GM19023 (cell line): ENCODE data around the gene CLN6.
A peak's percentile ranks its signal among the peaks of the same experiment; 100 is the strongest.
"Not testable (repeated sequence)": the region's sequence is repeated elsewhere in the genome, so short reads cannot be mapped to it uniquely, and the experiment has no call there.

Experiments used
- ATAC-seq: cut with Tn5 transposase; IDR thresholded peaks from one replicate; pipeline ENCODE4 v1.9.1; 2021; ENCODE audit warnings: mild to moderate bottlenecking, moderate library complexity; ENCODE audit not compliant: unreplicated experiment

The CLN6 gene

GRCh38 chr15:68224108-68224507 lies 5.4 kb downstream of the CLN6 start:
- ATAC-seq, result no peak

DNA sequence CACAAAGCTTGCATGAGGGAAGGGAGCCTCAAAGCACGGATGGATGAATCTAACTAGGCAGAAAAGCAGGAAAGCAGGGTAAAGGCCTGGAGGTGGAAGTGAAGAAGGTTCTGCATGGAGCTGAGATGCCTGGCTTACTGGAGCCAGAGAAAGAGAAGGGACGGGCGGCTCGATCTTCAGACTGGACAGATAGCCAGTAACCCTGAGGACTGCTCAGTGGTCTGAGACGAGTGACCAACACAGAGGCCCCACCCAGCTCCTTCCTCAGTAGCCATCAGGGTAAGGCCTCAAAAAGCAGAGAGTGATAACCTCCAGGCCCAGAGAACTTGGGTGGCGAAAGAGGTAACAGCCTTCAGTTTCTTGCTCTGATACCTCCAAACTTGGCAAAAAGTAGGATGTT lies 6.4 kb downstream of the CLN6 start:
- no peak for ATAC-seq

- not testable (repeated sequence) for ATAC-seq
Observed at GRCh38 chr15:68222432-68222743, 7.1 kb downstream of the CLN6 start.

GRCh38 chr15:68221530-68222431 lies 7.7 kb downstream of the CLN6 start:
- not testable (repeated sequence) for ATAC-seq

GRCh38 chr15:68220967-68221366 lies 8.6 kb downstream of the CLN6 start:
- no peak for ATAC-seq

GRCh38 chr15:68220489-68220888 lies 9.0 kb downstream of the CLN6 start:
- no peak for ATAC-seq

- no peak for ATAC-seq
Observed at GRCh38 chr15:68218847-68219798, 10.4 kb downstream of the CLN6 start.

DNA sequence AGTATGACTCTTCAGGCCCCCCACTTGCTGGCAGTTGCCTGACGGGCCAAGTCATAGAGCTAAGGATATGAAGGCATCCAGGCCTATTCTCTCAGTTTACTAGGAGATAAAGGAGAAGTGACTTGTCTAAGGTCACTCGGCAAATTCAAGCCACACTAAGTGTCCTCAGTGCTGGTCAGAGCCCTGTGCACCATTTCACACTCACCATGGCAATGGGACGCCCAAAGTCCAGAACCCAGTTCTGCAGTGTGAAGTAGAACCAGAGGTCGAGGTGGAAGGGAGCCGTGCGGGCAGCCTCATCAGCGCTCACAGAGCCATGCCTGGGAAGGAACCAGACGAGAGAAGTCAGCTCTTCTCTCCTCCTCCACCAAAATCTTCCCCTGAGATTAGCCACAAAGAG lies 11.2 kb downstream of the CLN6 start:
- no peak for ATAC-seq

DNA sequence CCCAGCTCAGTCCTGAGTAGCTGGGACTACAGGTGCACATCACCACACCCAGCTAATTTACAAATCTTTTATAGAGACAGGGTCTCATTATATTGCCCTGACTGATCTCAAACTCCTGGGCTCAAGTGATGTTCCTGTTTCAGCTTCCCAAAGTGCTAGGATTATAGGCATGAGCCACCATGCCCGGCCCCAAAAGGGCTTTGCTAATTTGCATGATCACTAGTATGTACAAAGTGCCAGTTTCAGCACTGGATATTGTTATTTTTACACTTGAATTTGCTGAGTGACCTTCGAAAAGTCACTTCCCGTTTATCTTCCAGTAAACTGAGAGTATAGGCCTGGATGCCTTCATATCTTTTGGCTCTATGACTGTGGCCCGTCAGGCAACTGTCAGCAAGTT lies 12.2 kb downstream of the CLN6 start:
- ATAC-seq, result no peak

- ATAC-seq, result no peak
Observed at GRCh38 chr15:68214838-68215254, 14.7 kb downstream of the CLN6 start.

- ATAC-seq, result no peak
Observed at GRCh38 chr15:68213991-68214837, 15.3 kb downstream of the CLN6 start.

DNA sequence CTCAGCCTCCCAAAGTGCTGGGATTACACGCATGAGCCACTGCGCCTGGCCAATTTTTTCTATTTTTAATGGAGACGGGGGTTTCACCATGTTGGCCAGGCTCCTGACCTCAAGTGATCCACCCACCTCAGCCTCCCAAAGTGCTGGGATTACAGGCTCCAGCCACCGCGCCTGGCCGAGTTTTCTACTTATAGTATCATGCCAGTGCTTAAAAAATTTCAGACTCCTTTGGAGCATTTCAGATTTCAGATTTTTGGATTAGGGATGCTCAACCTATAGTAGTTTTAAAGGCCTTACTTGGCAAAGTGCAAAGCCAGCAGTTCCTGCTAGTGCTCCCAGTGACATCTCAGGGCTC lies 16.1 kb downstream of the CLN6 start:
- not testable (repeated sequence) for ATAC-seq

DNA sequence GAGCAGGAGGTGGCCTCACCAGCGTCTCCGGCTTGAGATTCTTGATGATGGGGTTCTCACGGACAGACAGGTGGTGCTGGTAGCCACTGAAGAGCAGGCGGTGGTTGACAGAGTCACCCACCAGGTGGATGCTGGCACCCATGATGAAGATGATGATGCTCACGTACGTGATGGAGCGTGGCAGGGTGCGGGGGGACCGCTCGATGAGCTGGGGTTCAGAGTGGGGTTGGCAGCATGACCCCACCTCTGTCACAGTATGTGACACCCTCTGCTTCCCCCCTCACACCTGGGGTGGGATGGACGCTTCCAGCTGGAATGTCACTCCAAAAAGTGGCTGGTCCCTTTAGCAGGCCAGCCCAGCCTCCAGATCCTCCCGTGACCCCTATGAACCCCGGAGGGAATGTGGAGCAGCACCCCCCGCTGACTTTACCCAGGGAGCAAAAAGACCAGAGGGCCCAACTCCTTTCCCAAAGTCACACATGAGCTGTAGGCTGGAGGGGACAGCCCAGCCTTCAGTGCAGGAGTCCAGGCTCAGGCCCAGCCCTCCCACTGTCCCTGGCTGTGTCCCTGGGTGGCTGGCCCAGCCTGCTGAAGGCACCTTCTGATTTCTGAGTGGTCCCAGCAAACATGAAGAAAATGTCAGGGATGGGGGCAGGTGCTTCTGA lies 17.7 kb downstream of the CLN6 start:
- ATAC-seq, result no peak

GRCh38 chr15:68210821-68211655 lies 18.5 kb downstream of the CLN6 start:
- no peak for ATAC-seq

- no peak for ATAC-seq
Observed at GRCh38 chr15:68210409-68210756, 19.1 kb downstream of the CLN6 start.

DNA sequence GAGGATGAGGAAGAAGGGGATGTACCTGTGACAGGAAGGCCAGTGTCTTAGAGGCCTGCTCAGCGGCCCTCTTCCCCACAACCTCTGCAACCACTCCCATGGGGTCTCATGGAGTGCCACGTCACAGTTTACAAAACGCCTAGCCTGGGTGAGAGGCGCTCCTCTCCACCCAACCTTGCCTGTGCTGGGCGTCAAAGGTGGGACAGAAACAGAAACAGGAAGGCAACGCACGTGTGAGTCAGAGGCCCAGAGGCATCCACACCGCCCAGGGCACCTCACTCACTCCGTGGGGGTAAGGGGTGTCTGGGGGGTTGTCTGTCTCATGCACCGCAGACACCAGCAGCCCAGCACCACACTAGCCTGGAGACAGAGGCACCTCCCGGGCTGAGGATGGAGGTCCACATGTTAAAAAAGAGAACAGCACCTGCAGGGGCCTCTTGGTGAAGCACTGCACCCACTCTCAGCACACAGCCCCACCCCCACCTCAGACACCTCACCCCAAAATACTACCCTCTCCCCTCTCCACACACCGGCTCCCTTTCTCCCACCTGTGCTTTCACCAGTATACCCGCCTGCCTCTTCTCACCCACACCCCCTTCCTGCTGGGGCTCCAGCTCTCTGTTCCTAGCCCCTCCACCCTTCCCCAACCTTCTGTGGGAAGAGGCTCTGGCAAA lies 19.7 kb downstream of the CLN6 start:
- peak; percentile 43 for ATAC-seq

- no peak for ATAC-seq
Observed at GRCh38 chr15:68209272-68209671, 20.3 kb downstream of the CLN6 start.

- ATAC-seq, result no peak
Observed at GRCh38 chr15:68208636-68209240, 20.8 kb downstream of the CLN6 start.

DNA sequence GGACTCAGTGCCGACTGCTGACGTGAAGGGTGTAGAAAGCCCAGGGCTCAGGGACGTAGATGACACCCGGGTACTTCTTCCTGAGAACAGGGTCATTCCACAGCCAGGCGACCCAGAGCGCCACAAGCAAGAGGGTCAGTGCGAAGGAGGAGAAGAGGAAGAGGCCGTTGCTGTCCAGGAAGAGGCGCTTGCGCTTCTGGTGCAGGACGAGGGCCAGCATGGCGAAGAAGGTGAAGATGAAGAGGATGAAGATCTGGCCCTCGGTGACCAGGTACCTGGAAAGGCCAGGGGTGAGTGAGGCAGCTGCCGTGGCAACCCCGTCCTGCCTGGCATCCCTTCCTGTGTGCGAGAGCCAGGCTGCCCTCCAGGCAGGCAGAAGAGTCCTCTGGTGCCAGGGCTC lies 21.4 kb downstream of the CLN6 start:
- no peak for ATAC-seq
